ENCODE measurements around the gene GP2. TPM values are rescaled to one million over a fixed set of nuclear protein-coding genes. Genes with fewer than 3 reads are reported as not detected.

The GP2 gene
- total RNA-seq, 4 donors from 2014 or later, result 9.1 to 23.9 (median 12.0) TPM

GRCh38 chr16:20320592-20320991 is 6.7 kb downstream of the GP2 start:
- no peak overlapping the region for H3K27ac ChIP-seq
- DNase-seq, result no peak
- no peak for TF ChIP-seq POLR2A (IDR thresholded peaks at IDR 0.05)
- no peak for TF ChIP-seq CTCF (IDR thresholded peaks at IDR 0.05)
- H3K4me3 ChIP-seq, result no peak overlapping the region
- no peaks in the 10 kb centered on the region for H3K36me3 ChIP-seq
- no peaks in the 10 kb centered on the region for H3K9me3 ChIP-seq
- no peaks in the 10 kb centered on the region for H3K27me3 ChIP-seq
- H3K4me1 ChIP-seq, result no peaks in the 10 kb centered on the region

GRCh38 chr16:20320178-20320577 is 7.1 kb downstream of the GP2 start:
- Histone ChIP-seq H3K36me3 (no peaks in the 10 kb centered on the region), H3K4me3 (no peak overlapping the region), H3K4me1 (no peaks in the 10 kb centered on the region), H3K27me3 (no peaks in the 10 kb centered on the region), H3K9me3 (no peaks in the 10 kb centered on the region), H3K27ac (no peak overlapping the region)
- no peak for TF ChIP-seq CTCF (IDR thresholded peaks at IDR 0.05)
- TF ChIP-seq POLR2A (IDR thresholded peaks at IDR 0.05), result no peak
- no peak for DNase-seq

GRCh38 chr16:20319406-20319805 is 7.9 kb downstream of the GP2 start:
- Histone ChIP-seq H3K27ac (no peak overlapping the region), H3K4me3 (no peak overlapping the region), H3K27me3 (no peaks in the 10 kb centered on the region), H3K4me1 (no peaks in the 10 kb centered on the region), H3K9me3 (no peaks in the 10 kb centered on the region), H3K36me3 (no peaks in the 10 kb centered on the region)
- no peak for DNase-seq
- TF ChIP-seq POLR2A (IDR thresholded peaks at IDR 0.05) (no peak), CTCF (IDR thresholded peaks at IDR 0.05) (no peak)

- Histone ChIP-seq H3K27me3 (no peaks in the 10 kb centered on the region), H3K36me3 (no peaks in the 10 kb centered on the region), H3K4me3 (no peak overlapping the region), H3K4me1 (no peaks in the 10 kb centered on the region), H3K27ac (no peak overlapping the region), H3K9me3 (no peaks in the 10 kb centered on the region)
- DNase-seq, result no peak
- no peak for TF ChIP-seq CTCF (IDR thresholded peaks at IDR 0.05)
- TF ChIP-seq POLR2A (IDR thresholded peaks at IDR 0.05), result no peak
Measured at GRCh38 chr16:20318437-20318836, 8.9 kb downstream of the GP2 start.

GRCh38 chr16:20318006-20318405 is 9.3 kb downstream of the GP2 start:
- Histone ChIP-seq H3K4me1 (no peaks in the 10 kb centered on the region), H3K9me3 (no peaks in the 10 kb centered on the region), H3K27me3 (no peaks in the 10 kb centered on the region), H3K4me3 (no peak overlapping the region), H3K27ac (no peak overlapping the region), H3K36me3 (no peaks in the 10 kb centered on the region)
- DNase-seq, result no peak
- TF ChIP-seq CTCF (IDR thresholded peaks at IDR 0.05) (no peak), POLR2A (IDR thresholded peaks at IDR 0.05) (no peak)

GRCh38 chr16:20317117-20317516 is 10.2 kb downstream of the GP2 start:
- Histone ChIP-seq H3K9me3 (no peaks in the 10 kb centered on the region), H3K27ac (no peak overlapping the region)

More at GRCh38 chr16:20317117-20317516, 10.2 kb downstream of the GP2 start:
- Histone ChIP-seq H3K36me3 (no peaks in the 10 kb centered on the region), H3K4me1 (no peaks in the 10 kb centered on the region), H3K4me3 (no peak overlapping the region), H3K27me3 (no peaks in the 10 kb centered on the region)
- no peak for DNase-seq
- no peak for TF ChIP-seq CTCF (IDR thresholded peaks at IDR 0.05)
- TF ChIP-seq POLR2A (IDR thresholded peaks at IDR 0.05), result no peak
